ENCODE results near the gene FGF14.

The FGF14 gene

DNA sequence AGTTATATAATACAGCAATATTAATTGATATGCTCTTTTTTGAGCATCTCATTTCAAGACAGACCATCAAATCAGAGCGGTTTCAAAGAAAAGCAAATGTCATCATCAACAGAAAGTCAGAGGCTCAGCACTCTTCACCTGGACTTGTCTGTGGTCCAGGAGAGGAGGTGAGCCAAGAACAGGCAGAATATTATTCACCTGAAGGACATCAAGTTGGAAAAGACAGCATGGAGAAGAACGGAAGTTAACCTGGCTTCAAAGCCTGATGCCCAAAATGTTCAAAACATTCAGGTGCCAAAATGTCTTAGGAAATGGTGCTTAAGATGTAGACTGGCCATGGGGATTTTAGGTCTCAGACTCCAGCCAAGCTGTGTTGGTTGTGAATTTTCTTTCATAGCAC lies 40.7 kb downstream of the FGF14 start:
- Histone ChIP-seq H3K27me3 (ENCODE audit: insufficient read depth, low read length) (no peaks in the 10 kb centered on the region), H3K9ac (ENCODE audit: low read depth, low read length) (no peak overlapping the region), H3K4me3 (ENCODE audit: low read length) (no peak overlapping the region), H3K27ac (ENCODE audit: low read length) (no peak overlapping the region), H3K4me1 (ENCODE audit: insufficient read depth, low read length) (no peaks in the 10 kb centered on the region), H3K9me3 (ENCODE audit: insufficient read depth, low read depth, low read length) (no peaks in the 10 kb centered on the region), H3K36me3 (ENCODE audit: insufficient read depth, low read depth, low read length) (no peaks in the 10 kb centered on the region)

DNA sequence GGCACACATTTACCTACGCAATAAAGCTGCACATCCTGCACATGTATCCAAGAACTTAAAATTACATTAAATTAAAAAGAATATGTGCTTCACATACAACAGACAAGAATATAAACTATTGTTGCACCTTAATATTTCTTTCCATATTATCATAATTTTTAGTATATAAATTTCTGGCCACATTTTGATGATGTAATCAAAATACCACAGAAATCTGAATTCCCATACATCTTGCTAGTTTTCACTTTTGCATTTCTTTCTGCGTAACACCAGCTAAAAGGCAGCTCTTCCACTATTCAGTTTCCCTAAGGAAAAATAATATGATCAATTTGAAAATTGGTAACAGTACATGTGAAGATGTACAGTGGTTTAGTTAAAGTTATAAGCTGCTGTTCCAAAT lies 42.6 kb downstream of the FGF14 start:
- Histone ChIP-seq H3K9me3 (ENCODE audit: insufficient read depth, low read depth, low read length) (no peaks in the 10 kb centered on the region; the same call in 1 of the 2 replicates), H3K27me3 (ENCODE audit: insufficient read depth, low read length) (no peaks in the 10 kb centered on the region), H3K27ac (ENCODE audit: low read length) (no peak overlapping the region), H3K4me1 (ENCODE audit: insufficient read depth, low read length) (no peaks in the 10 kb centered on the region), H3K4me3 (ENCODE audit: low read length) (no peak overlapping the region), H3K9ac (ENCODE audit: low read depth, low read length) (no peak overlapping the region), H3K36me3 (ENCODE audit: insufficient read depth, low read depth, low read length) (no peaks in the 10 kb centered on the region)

DNA sequence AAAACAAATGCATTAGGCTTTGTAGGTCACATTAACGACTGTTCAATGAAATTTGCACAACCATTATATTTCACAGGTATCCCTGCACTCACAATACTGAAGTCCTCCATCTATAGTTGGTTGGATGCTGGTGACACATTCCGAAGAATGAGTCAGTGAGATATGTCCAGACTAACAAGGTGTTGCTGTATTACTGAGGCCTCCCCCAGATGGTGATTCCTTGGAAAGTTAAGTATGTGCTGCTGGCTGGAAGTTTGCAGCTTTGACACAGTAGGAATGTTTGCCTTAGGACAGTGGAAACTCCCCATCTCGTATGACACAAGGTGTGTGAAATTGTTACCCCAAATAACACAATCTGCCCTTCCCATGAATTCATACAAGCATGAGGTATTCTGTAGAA lies 46.6 kb downstream of the FGF14 start:
- no peak overlapping the region for H3K9ac ChIP-seq (ENCODE audit: low read depth, low read length)
- H3K36me3 ChIP-seq (ENCODE audit: insufficient read depth, low read depth, low read length) = no peaks in the 10 kb centered on the region
- H3K4me1 ChIP-seq (ENCODE audit: insufficient read depth, low read length) = no peaks in the 10 kb centered on the region
- peaks cover 8% of the 10 kb centered on the region; the same call in 1 of the 2 replicates for H3K9me3 ChIP-seq (ENCODE audit: insufficient read depth, low read depth, low read length)
- H3K27ac ChIP-seq (ENCODE audit: low read length) = no peak overlapping the region
- no peaks in the 10 kb centered on the region for H3K27me3 ChIP-seq (ENCODE audit: insufficient read depth, low read length)
- no peak overlapping the region for H3K4me3 ChIP-seq (ENCODE audit: low read length)

DNA sequence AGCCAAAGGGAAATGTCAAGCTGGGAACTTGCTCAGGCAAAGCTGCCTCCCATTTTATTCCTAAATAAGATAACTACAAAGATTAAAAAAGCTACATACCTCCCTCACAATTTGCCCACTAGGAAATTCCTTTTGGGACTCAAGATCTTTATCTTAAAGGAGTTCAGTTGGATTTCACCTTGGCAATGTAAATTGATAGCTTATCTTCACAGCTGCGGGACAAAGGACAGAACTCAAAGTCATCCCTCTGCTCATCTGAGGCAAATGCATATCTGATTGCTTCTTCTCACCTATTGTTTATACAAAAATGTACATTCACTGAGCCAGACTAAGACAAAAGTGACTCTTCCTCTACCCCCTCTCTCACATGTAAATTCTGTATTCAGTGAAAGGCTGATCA lies 47.8 kb downstream of the FGF14 start:
- Histone ChIP-seq H3K36me3 (ENCODE audit: insufficient read depth, low read depth, low read length) (no peaks in the 10 kb centered on the region), H3K9me3 (ENCODE audit: insufficient read depth, low read depth, low read length) (peaks cover 8% of the 10 kb centered on the region; the same call in 1 of the 2 replicates), H3K4me1 (ENCODE audit: insufficient read depth, low read length) (no peaks in the 10 kb centered on the region), H3K27me3 (ENCODE audit: insufficient read depth, low read length) (no peaks in the 10 kb centered on the region), H3K9ac (ENCODE audit: low read depth, low read length) (no peak overlapping the region), H3K27ac (ENCODE audit: low read length) (no peak overlapping the region), H3K4me3 (ENCODE audit: low read length) (no peak overlapping the region)

DNA sequence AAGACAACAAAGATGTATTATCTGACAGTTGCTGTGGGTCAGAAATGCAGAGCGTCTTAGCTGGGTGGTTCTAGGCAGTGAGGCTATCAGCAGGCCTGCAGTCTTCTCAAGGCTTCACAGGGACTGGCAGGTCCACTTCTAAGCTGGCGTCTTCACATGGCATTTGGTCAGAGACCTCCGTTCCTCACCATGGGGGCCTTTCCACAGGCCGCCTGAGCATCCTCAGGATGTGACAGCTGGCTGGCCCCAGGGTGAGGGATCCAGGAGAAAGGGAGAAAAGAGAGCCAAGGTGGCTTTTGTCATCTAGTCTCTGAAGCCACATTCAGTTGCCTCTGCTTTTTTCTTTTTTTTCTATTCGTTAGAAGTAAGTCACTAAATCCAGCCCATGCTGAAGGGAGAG lies 50.3 kb downstream of the FGF14 start:
- Histone ChIP-seq H3K4me1 (ENCODE audit: insufficient read depth, low read length) (no peaks in the 10 kb centered on the region), H3K9me3 (ENCODE audit: insufficient read depth, low read depth, low read length) (peaks cover 8% of the 10 kb centered on the region; the same call in 1 of the 2 replicates), H3K4me3 (ENCODE audit: low read length) (no peak overlapping the region), H3K27me3 (ENCODE audit: insufficient read depth, low read length) (no peaks in the 10 kb centered on the region), H3K9ac (ENCODE audit: low read depth, low read length) (no peak overlapping the region), H3K36me3 (ENCODE audit: insufficient read depth, low read depth, low read length) (no peaks in the 10 kb centered on the region), H3K27ac (ENCODE audit: low read length) (no peak overlapping the region)

DNA sequence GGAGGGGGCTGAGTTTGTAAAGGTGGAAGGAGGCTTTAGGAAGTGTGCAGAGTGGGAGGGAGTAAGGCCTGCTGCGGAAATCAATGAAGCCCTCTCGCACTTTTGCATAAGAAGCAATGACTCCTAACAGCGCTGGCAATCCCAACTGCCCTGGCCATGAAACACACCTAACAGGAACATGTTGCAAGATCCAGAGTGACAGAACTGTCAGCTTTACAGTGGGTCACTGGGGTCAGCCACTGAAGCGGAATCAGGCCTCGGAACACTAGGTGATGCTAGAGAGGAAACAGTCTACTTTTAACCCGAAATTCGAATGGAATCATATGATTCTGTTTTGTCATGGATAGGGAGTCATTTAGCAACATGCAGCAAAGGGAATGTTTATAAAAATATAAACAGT lies 54.4 kb downstream of the FGF14 start:
- Histone ChIP-seq H3K27me3 (ENCODE audit: insufficient read depth, low read length) (no peaks in the 10 kb centered on the region), H3K9ac (ENCODE audit: low read depth, low read length) (no peak overlapping the region), H3K27ac (ENCODE audit: low read length) (no peak overlapping the region), H3K4me3 (ENCODE audit: low read length) (no peak overlapping the region), H3K9me3 (ENCODE audit: insufficient read depth, low read depth, low read length) (no peaks in the 10 kb centered on the region), H3K4me1 (ENCODE audit: insufficient read depth, low read length) (no peaks in the 10 kb centered on the region), H3K36me3 (ENCODE audit: insufficient read depth, low read depth, low read length) (no peaks in the 10 kb centered on the region)

DNA sequence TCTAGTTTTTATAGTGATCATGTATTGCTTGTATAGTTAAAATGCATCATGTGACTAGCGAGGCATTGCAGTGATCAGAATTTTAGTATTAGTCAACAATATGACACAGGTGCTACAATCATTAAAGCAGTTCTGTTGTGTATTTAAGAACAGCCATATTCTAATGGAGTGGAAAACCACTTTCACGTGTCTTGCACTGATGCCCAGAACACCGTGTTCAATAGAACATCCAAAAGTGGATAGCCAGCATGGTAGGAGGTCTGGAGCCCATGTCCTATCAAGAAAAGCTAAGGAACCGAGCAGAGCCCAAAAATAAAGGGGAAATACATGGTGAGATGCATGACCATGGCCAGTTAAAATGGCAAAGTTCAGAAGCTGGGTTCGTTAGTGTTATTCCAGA lies 55.1 kb downstream of the FGF14 start:
- no peak overlapping the region for H3K9ac ChIP-seq (ENCODE audit: low read depth, low read length)
- no peaks in the 10 kb centered on the region for H3K27me3 ChIP-seq (ENCODE audit: insufficient read depth, low read length)
- H3K4me1 ChIP-seq (ENCODE audit: insufficient read depth, low read length) = no peaks in the 10 kb centered on the region
- no peak overlapping the region for H3K27ac ChIP-seq (ENCODE audit: low read length)
- H3K4me3 ChIP-seq (ENCODE audit: low read length) = no peak overlapping the region
- H3K36me3 ChIP-seq (ENCODE audit: insufficient read depth, low read depth, low read length) = no peaks in the 10 kb centered on the region
- no peaks in the 10 kb centered on the region for H3K9me3 ChIP-seq (ENCODE audit: insufficient read depth, low read depth, low read length)

DNA sequence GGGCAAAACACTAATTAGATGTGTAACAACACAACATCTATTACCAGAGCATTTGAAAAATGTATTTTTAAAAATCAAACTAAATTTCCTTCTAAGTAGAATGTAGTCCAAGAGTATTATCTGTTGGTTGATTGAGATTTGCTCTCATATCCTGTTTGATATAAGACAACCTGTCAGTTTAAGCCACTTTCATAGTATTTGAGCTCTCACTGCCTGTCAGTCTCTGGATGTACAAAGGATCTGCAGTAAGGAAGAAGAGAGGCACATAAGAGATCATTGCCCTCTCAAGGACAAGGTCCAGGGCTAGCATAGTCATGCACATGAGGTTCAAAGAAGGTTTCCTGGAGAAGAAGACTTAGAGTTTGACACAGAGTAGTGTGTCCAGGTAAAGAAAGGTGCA lies 57.4 kb downstream of the FGF14 start:
- no peak overlapping the region for H3K9ac ChIP-seq (ENCODE audit: low read depth, low read length)
- no peaks in the 10 kb centered on the region for H3K27me3 ChIP-seq (ENCODE audit: insufficient read depth, low read length)
- H3K9me3 ChIP-seq (ENCODE audit: insufficient read depth, low read depth, low read length) = no peaks in the 10 kb centered on the region
- H3K27ac ChIP-seq (ENCODE audit: low read length) = no peak overlapping the region
- peaks cover 4% of the 10 kb centered on the region; the same call in 1 of the 2 replicates for H3K4me1 ChIP-seq (ENCODE audit: insufficient read depth, low read length)
- H3K4me3 ChIP-seq (ENCODE audit: low read length) = no peak overlapping the region
- no peaks in the 10 kb centered on the region for H3K36me3 ChIP-seq (ENCODE audit: insufficient read depth, low read depth, low read length)

DNA sequence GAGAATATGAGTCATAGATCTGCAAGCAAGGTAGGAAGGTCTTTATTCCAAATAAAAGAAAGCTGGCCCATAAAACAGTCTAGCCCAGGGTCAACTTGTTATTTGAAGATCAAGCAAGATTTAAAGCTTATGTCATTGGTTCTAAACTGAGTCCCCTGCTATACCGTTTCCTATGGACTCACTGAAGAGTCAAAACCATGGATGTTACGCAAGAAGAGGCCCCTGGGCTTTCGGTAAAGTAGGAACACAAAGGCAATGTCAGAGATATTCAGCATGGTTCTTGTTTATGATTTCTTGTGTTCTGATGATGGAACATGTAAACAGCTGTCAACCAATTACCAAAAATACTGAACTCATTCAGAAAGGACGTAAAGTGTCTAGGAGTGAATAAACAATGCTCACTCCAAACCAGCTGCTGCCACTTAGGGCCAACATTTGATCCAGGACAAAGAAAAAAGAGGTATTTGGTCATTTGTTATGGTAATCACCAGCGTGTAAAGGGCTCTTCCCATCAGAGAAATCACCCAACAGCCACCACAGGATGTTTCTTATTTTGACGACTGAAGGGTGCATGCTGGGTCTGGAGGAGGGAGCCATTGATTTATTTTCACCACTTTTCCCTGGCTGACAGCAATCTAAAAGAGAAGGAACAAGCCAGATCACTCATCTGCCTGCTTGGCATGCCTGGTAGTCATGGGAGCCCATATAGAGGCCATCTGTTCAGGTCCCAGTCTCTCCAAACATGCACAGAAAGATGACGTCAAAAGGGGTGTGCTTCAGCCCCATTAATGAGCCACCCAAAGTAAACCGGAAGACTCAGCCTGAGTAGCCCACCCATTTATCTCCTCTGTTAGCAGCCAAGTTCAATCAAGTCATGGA lies 68.3 kb downstream of the FGF14 start:
- Histone ChIP-seq H3K36me3 (ENCODE audit: insufficient read depth, low read depth, low read length) (no peaks in the 10 kb centered on the region), H3K27me3 (ENCODE audit: insufficient read depth, low read length) (no peaks in the 10 kb centered on the region), H3K9me3 (ENCODE audit: insufficient read depth, low read depth, low read length) (no peaks in the 10 kb centered on the region), H3K4me3 (ENCODE audit: low read length) (no peak overlapping the region), H3K4me1 (ENCODE audit: insufficient read depth, low read length) (0 out of 2 replicates have a peak, but pooled peaks cover 4% of the 10 kb centered on the region), H3K27ac (ENCODE audit: low read length) (no peak overlapping the region), H3K9ac (ENCODE audit: low read depth, low read length) (no peak overlapping the region)

DNA sequence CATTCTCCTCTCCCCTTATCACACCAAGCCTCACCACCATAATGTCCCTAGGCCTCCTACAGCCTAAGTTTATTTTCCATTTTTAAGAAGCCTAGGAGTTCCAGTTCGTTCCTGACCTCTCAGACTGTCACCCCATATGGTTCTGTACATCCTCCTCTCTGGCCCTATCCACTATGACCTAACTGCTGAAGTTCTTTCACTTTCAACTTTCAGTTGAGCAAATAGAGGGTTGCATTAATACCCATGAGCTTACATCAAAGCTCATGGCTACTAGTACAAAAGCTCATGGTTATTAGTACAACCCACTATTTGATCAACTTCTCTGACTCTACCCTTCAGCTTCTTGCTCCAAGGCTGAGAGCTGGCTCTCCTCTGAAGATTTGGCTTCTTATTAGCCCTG lies 72.9 kb downstream of the FGF14 start:
- Histone ChIP-seq H3K9ac (ENCODE audit: low read depth, low read length) (no peak overlapping the region), H3K9me3 (ENCODE audit: insufficient read depth, low read depth, low read length) (no peaks in the 10 kb centered on the region), H3K4me1 (ENCODE audit: insufficient read depth, low read length) (0 out of 2 replicates have a peak, but pooled peaks cover 4% of the 10 kb centered on the region), H3K27me3 (ENCODE audit: insufficient read depth, low read length) (no peaks in the 10 kb centered on the region), H3K4me3 (ENCODE audit: low read length) (no peak overlapping the region), H3K36me3 (ENCODE audit: insufficient read depth, low read depth, low read length) (no peaks in the 10 kb centered on the region), H3K27ac (ENCODE audit: low read length) (no peak overlapping the region)

DNA sequence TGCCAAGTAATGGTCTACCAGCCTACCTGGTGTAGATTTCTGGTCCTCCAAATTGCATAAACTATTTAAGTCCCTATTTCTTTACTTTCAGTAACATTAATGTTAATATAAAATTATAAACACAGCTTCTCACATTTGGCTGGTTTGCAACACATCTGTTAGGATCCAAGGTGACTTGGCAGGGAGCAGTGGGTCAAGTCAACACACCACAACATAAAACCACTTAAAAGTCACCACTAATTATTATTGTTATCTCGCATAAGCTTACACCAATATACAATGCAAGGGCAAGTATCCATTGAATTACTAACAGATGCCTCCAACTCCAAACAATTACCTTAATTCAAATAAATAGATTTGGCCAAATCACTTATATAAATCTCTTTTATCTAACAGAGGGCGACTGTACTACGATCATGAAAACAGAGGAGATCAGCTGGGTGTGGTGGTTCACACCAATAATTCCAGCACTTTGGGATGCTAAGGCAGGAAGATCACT lies 74.7 kb downstream of the FGF14 start:
- Histone ChIP-seq H3K9me3 (ENCODE audit: insufficient read depth, low read depth, low read length) (no peaks in the 10 kb centered on the region), H3K27ac (ENCODE audit: low read length) (no peak overlapping the region), H3K4me3 (ENCODE audit: low read length) (no peak overlapping the region), H3K36me3 (ENCODE audit: insufficient read depth, low read depth, low read length) (no peaks in the 10 kb centered on the region), H3K27me3 (ENCODE audit: insufficient read depth, low read length) (no peaks in the 10 kb centered on the region), H3K4me1 (ENCODE audit: insufficient read depth, low read length) (no peaks in the 10 kb centered on the region), H3K9ac (ENCODE audit: low read depth, low read length) (no peak overlapping the region)

DNA sequence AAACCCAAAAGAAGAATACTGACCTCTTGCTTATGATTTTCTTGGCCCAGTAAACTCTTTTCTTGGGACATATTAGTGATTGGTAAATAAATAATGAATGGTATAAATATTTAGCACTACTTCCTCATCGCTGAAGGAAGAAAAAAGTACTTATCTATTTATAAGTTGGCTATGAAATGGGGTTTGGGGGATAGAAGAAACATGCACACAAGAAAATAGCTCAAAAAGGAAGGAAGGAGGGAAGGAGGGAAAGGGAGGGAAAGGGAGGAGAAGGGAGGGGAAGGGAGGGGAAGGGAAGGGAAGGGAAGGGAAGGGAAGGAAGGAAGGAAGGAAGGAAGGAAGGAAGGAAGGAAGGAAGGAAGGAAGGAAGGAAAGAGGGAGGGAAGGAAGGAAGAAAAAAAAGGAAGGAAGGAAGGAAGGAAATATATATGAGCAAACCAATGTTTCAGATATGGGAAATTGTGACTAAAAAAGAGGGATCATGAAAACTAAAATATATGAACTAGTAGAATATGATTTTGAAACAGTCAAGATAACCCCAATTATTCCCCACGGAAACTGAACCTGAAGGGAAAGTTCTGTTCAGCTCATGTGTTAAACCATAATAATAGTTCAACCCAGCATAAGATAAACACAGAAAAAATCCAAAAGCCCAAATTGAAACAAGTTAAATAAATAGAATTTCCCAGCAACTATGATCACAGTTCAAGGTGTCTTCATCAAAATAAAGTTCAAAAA lies 75.3 kb downstream of the FGF14 start:
- no peaks in the 10 kb centered on the region for H3K27me3 ChIP-seq (ENCODE audit: insufficient read depth, low read length)
- no peaks in the 10 kb centered on the region for H3K4me1 ChIP-seq (ENCODE audit: insufficient read depth, low read length)
- no peaks in the 10 kb centered on the region for H3K9me3 ChIP-seq (ENCODE audit: insufficient read depth, low read depth, low read length)
- no peaks in the 10 kb centered on the region for H3K36me3 ChIP-seq (ENCODE audit: insufficient read depth, low read depth, low read length)
- no peak overlapping the region for H3K4me3 ChIP-seq (ENCODE audit: low read length)
- no peak overlapping the region for H3K9ac ChIP-seq (ENCODE audit: low read depth, low read length)
- H3K27ac ChIP-seq (ENCODE audit: low read length) = no peak overlapping the region
